H1 (cell line): Measurements from ENCODE around the gene RUNX1. TPM values are rescaled to one million over a fixed set of nuclear protein-coding genes. Genes with fewer than 3 reads are reported as not detected.

ENCODE experiments used
- BRCA1 ChIP-seq: IDR thresholded peaks from 2 replicates; pipeline ENCODE4 v1.6.1; 2012; ENCODE audit warnings: low read depth, low read length, improper control_type of control experiment
- EZH2 ChIP-seq: fragments of 200-600 bp; sonication (generic); IDR thresholded peaks from 2 replicates; pipeline ENCODE4 v1.7.1; 2012; ENCODE audit warnings: low read depth, mild to moderate bottlenecking, moderate library complexity, low read length, inconsistent platforms; ENCODE audit not compliant: severe bottlenecking
- HDAC2 ChIP-seq, 2 experiments: fragments of 300-600 bp in 1 of 2; sonication (generic) in 1 of 2; IDR thresholded peaks; 2 replicates each; pipeline ENCODE4 v1.6.1; 2011 to 2012; ENCODE audit warnings: low read depth in 2 of 2, low read length in 2 of 2, mild to moderate bottlenecking in 2 of 2, moderate library complexity in 2 of 2, borderline replicate concordance in 1 of 2, inconsistent platforms in 1 of 2
- HDAC6 ChIP-seq: IDR thresholded peaks from one replicate; pipeline ENCODE4 v1.7.1; 2012; ENCODE audit warnings: low read depth, mild to moderate bottlenecking, inconsistent platforms, low read length, moderate library complexity
- KDM1A ChIP-seq: fragments of 200-600, 300-600 bp; sonication (generic); IDR thresholded peaks from 2 replicates; pipeline ENCODE4 v1.7.1; 2016; ENCODE audit warnings: mild to moderate bottlenecking, low read length, borderline replicate concordance
- TCF12 ChIP-seq: IDR thresholded peaks from 2 replicates; pipeline ENCODE4 v1.6.1; 2011; ENCODE audit warnings: low read depth, mild to moderate bottlenecking, low read length
- TEAD4 ChIP-seq: IDR thresholded peaks from 2 replicates; pipeline ENCODE4 v1.6.1; 2012; ENCODE audit warnings: low read depth, low read length, inconsistent platforms, mixed read lengths
- polyA plus RNA-seq, 7 experiments: library from polyadenylated mRNA; depleted of rRNA in 3 of 7; stranded (reverse) in 5 of 7; unstranded in 2 of 7; fragments of >200 nt in 5 of 7; fragments of 200-250 nt in 2 of 7; gene quantifications; 1 replicate in 5 of 7; 2 replicates in 1 of 7; 4 replicates in 1 of 7; pipeline versions ENCODE4 v1.2.1 to v1.2.3, GENCODE V29; 2011 to 2013; ENCODE audit warnings: missing spikeins in 2 of 7, mixed read lengths in 2 of 7
- total RNA-seq: library from RNA; stranded (reverse); fragmentation: NEBNext Ultra II Directional; extraction: Animal tissue kit (Norgen Biotek cat#: 25700); gene quantifications from 2 replicates; pipeline ENCODE4 v1.2.1, GENCODE V29; 2021
- TF ChIP-seq, protein P1 (sequence below): fragments of 300-600 bp; sonication (generic); IDR thresholded peaks from 2 replicates; pipeline ENCODE4 v1.7.1; 2012; ENCODE audit warnings: low read length, moderate library complexity, mild to moderate bottlenecking, inconsistent platforms; ENCODE audit not compliant: insufficient replicate concordance
- TF ChIP-seq, protein P2 (sequence below): IDR thresholded peaks from 2 replicates; pipeline ENCODE4 v1.6.1; 2011; ENCODE audit warnings: low read length, improper control_type of control experiment

Gene RUNX1
- total and polyA plus RNA-seq, 2 of the 8 experiments (the other 6 are each of a cell fraction or from before 2014, with no cell fraction given) = 0.20 to 0.60 TPM

DNA sequence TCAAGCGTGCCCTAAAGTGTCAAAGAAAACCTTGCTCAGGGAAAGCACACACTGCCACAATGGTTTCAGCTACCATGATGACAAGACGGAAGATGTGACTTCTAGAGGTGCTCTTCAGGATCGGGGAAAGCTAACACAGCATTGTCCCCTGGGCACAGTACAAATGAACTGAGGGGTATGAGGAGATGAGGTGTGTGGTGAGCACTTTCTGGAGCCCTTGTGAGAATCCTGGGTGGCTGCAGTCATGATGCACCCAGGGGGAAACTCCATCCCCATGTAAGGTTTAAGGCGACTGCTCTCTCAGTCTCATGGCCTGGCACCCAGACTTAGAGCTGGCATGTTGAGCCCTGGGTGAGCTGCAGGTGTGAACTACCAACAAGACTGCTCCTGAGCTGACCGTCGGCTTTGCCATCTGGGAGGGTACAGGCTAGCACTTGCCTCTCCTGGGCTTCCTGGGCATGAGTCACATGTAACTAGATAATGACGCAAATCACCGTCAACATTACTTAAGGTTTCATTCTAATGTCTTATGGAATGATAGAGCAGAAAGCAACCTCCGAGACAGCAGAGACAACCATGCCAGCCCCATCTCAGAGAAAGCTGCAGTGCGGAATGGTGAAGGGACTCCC, 235.7 kb downstream of the RUNX1 start (continued):
- TF ChIP-seq, protein P1, sequence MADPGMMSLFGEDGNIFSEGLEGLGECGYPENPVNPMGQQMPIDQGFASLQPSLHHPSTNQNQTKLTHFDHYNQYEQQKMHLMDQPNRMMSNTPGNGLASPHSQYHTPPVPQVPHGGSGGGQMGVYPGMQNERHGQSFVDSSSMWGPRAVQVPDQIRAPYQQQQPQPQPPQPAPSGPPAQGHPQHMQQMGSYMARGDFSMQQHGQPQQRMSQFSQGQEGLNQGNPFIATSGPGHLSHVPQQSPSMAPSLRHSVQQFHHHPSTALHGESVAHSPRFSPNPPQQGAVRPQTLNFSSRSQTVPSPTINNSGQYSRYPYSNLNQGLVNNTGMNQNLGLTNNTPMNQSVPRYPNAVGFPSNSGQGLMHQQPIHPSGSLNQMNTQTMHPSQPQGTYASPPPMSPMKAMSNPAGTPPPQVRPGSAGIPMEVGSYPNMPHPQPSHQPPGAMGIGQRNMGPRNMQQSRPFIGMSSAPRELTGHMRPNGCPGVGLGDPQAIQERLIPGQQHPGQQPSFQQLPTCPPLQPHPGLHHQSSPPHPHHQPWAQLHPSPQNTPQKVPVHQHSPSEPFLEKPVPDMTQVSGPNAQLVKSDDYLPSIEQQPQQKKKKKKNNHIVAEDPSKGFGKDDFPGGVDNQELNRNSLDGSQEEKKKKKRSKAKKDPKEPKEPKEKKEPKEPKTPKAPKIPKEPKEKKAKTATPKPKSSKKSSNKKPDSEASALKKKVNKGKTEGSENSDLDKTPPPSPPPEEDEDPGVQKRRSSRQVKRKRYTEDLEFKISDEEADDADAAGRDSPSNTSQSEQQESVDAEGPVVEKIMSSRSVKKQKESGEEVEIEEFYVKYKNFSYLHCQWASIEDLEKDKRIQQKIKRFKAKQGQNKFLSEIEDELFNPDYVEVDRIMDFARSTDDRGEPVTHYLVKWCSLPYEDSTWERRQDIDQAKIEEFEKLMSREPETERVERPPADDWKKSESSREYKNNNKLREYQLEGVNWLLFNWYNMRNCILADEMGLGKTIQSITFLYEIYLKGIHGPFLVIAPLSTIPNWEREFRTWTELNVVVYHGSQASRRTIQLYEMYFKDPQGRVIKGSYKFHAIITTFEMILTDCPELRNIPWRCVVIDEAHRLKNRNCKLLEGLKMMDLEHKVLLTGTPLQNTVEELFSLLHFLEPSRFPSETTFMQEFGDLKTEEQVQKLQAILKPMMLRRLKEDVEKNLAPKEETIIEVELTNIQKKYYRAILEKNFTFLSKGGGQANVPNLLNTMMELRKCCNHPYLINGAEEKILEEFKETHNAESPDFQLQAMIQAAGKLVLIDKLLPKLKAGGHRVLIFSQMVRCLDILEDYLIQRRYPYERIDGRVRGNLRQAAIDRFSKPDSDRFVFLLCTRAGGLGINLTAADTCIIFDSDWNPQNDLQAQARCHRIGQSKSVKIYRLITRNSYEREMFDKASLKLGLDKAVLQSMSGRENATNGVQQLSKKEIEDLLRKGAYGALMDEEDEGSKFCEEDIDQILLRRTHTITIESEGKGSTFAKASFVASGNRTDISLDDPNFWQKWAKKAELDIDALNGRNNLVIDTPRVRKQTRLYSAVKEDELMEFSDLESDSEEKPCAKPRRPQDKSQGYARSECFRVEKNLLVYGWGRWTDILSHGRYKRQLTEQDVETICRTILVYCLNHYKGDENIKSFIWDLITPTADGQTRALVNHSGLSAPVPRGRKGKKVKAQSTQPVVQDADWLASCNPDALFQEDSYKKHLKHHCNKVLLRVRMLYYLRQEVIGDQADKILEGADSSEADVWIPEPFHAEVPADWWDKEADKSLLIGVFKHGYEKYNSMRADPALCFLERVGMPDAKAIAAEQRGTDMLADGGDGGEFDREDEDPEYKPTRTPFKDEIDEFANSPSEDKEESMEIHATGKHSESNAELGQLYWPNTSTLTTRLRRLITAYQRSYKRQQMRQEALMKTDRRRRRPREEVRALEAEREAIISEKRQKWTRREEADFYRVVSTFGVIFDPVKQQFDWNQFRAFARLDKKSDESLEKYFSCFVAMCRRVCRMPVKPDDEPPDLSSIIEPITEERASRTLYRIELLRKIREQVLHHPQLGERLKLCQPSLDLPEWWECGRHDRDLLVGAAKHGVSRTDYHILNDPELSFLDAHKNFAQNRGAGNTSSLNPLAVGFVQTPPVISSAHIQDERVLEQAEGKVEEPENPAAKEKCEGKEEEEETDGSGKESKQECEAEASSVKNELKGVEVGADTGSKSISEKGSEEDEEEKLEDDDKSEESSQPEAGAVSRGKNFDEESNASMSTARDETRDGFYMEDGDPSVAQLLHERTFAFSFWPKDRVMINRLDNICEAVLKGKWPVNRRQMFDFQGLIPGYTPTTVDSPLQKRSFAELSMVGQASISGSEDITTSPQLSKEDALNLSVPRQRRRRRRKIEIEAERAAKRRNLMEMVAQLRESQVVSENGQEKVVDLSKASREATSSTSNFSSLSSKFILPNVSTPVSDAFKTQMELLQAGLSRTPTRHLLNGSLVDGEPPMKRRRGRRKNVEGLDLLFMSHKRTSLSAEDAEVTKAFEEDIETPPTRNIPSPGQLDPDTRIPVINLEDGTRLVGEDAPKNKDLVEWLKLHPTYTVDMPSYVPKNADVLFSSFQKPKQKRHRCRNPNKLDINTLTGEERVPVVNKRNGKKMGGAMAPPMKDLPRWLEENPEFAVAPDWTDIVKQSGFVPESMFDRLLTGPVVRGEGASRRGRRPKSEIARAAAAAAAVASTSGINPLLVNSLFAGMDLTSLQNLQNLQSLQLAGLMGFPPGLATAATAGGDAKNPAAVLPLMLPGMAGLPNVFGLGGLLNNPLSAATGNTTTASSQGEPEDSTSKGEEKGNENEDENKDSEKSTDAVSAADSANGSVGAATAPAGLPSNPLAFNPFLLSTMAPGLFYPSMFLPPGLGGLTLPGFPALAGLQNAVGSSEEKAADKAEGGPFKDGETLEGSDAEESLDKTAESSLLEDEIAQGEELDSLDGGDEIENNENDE = no peak
- TF ChIP-seq HDAC6 (no peak), HDAC2 (IDR thresholded peaks at IDR 0.05; ENCODE audit: borderline replicate concordance in 1 of 2, low read depth in 2 of 2, low read length in 2 of 2) (no peak), EZH2 (no peak), KDM1A (no peak), TEAD4 (no peak), TCF12 (no peak), BRCA1 (no peak)
- TF ChIP-seq, protein P2, sequence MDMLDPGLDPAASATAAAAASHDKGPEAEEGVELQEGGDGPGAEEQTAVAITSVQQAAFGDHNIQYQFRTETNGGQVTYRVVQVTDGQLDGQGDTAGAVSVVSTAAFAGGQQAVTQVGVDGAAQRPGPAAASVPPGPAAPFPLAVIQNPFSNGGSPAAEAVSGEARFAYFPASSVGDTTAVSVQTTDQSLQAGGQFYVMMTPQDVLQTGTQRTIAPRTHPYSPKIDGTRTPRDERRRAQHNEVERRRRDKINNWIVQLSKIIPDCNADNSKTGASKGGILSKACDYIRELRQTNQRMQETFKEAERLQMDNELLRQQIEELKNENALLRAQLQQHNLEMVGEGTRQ = no peak
